ENCODE results near the gene POLR2E. TPM values are rescaled to one million over a fixed set of nuclear protein-coding genes. Genes with fewer than 3 reads are reported as not detected.

Gene POLR2E
- polyA plus RNA-seq, 1 of the 3 experiments (the other 2 are of a cell fraction), result 283 TPM

DNA sequence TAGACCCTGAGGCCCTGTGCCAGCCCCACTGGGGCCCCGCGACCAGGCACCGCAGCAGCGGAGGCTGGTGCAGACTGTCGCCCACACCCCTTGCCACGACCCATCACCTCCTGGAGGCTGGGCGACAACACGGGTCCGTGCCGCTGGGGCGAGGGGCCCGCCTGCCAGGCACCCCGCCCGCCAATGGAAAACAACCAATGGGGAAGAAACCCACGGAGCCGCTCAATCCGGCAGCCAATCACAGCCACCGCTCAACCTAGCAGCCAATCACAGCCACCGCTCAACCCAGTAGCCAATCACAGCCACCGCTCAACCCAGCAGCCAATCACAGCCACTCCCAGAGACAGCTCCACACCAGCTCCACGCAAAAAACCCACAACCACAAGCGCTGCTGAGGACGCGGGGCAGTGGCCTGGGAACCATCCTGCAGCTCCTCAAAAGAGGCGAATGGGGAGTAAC is 38.3 kb upstream of the POLR2E start:
- POLR2A ChIA-PET, result interaction anchor here (0.5 to 1.2 kb wide), 3 partner anchors 12 to 135 kb away, joined by 3 to 5 read pairs (median 3); partner anchors contain the start of gene CIRBP
- CTCF ChIA-PET, result interaction anchor here (1.0 to 1.2 kb wide), 2 partner anchors 20 to 90 kb away, joined by 3 to 7 read pairs; no protein-coding TSS in a partner anchor

More for the DNA sequence above, 38.3 kb upstream of the POLR2E start:
- H3K27ac ChIP-seq (ENCODE audit: low read depth in 2 of 2, low read length in 1 of 2), result no peak overlapping the region
- TF ChIP-seq YY1 (IDR thresholded peaks at IDR 0.05; ENCODE audit: low read depth) (no peak), MEF2A (IDR thresholded peaks at IDR 0.05; ENCODE audit: borderline replicate concordance, low read depth) (no peak), MXI1 (IDR thresholded peaks at IDR 0.05; ENCODE audit: low read depth, low read length) (no peak), RFX5 (IDR thresholded peaks at IDR 0.05; ENCODE audit: low read length) (no peak), EP300 (IDR thresholded peaks at IDR 0.05; ENCODE audit: borderline replicate concordance in 1 of 2, low read depth in 1 of 2, low read length in 1 of 2) (no peak), SMC3 (IDR thresholded peaks at IDR 0.05; ENCODE audit: low read depth, low read length) (no peak), NFIC (IDR thresholded peaks at IDR 0.05; ENCODE audit: borderline replicate concordance) (no peak), RXRA (IDR thresholded peaks at IDR 0.05; ENCODE audit: borderline replicate concordance, low read depth) (no peak), REST (IDR thresholded peaks at IDR 0.05; ENCODE audit: low read depth, low read length) (no peak), RCOR1 (IDR thresholded peaks at IDR 0.05; ENCODE audit: low read length) (no peak), TEAD4 (IDR thresholded peaks at IDR 0.05; ENCODE audit: borderline replicate concordance, insufficient read depth) (no peak), POLR2AphosphoS5 (IDR thresholded peaks at IDR 0.05; ENCODE audit: low read depth, low read length) (no peak), IRF3 (IDR thresholded peaks at IDR 0.05; ENCODE audit: low read depth, low read length) (no peak), EZH2phosphoT487 (IDR thresholded peaks at IDR 0.05; ENCODE audit: borderline replicate concordance, low read depth) (no peak), SIN3A (IDR thresholded peaks at IDR 0.05; ENCODE audit: borderline replicate concordance, low read depth, low read length) (no peak)
- TF ChIP-seq, protein P1, sequence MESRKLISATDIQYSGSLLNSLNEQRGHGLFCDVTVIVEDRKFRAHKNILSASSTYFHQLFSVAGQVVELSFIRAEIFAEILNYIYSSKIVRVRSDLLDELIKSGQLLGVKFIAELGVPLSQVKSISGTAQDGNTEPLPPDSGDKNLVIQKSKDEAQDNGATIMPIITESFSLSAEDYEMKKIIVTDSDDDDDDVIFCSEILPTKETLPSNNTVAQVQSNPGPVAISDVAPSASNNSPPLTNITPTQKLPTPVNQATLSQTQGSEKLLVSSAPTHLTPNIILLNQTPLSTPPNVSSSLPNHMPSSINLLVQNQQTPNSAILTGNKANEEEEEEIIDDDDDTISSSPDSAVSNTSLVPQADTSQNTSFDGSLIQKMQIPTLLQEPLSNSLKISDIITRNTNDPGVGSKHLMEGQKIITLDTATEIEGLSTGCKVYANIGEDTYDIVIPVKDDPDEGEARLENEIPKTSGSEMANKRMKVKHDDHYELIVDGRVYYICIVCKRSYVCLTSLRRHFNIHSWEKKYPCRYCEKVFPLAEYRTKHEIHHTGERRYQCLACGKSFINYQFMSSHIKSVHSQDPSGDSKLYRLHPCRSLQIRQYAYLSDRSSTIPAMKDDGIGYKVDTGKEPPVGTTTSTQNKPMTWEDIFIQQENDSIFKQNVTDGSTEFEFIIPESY (IDR thresholded peaks at IDR 0.05; ENCODE audit: borderline replicate concordance, low read depth), result no peak
- TF ChIP-seq, protein P2, sequence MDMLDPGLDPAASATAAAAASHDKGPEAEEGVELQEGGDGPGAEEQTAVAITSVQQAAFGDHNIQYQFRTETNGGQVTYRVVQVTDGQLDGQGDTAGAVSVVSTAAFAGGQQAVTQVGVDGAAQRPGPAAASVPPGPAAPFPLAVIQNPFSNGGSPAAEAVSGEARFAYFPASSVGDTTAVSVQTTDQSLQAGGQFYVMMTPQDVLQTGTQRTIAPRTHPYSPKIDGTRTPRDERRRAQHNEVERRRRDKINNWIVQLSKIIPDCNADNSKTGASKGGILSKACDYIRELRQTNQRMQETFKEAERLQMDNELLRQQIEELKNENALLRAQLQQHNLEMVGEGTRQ (IDR thresholded peaks at IDR 0.05; ENCODE audit: borderline replicate concordance, low read depth, low read length), result no peak
- peak; percentile 70 for DNase-seq
- no peaks in the 10 kb centered on the region for H3K27me3 ChIP-seq (ENCODE audit: insufficient read depth)
- no peaks in the 10 kb centered on the region for H3K9me2 ChIP-seq
- H3K79me2 ChIP-seq (ENCODE audit: insufficient read depth), result peaks cover 13% of the 10 kb centered on the region; the same call in 1 of the 2 replicates
- H3F3A ChIP-seq (replicated peaks; ENCODE audit: insufficient read depth), result no peaks in the 10 kb centered on the region
- no peak overlapping the region for H3K4me3 ChIP-seq (ENCODE audit: low read depth in 2 of 2, low read length in 1 of 2)
- no peak overlapping the region for H3K4me2 ChIP-seq
- peaks cover 0 to 2% of the 10 kb centered on the region in 2 experiments for H3K36me3 ChIP-seq (replicated peaks in 1 of 2; ENCODE audit: control insufficient read depth in 1 of 2, insufficient read depth in 2 of 2, low read length in 1 of 2)
- H3K9me3 ChIP-seq, result no peaks in the 10 kb centered on the region
- no peak overlapping the region for H2AFZ ChIP-seq (ENCODE audit: low read depth)
- 0 out of 2 replicates have a peak, but pooled peaks cover 4% of the 10 kb centered on the region for H4K20me1 ChIP-seq (ENCODE audit: insufficient read depth)
- H3K4me1 ChIP-seq (ENCODE audit: control insufficient read depth in 1 of 2, insufficient read depth in 2 of 2, low read depth in 1 of 2, low read length in 1 of 2), result no peaks in the 10 kb centered on the region
- 100% methylated on average over 8 of the region's 25 CpGs for WGBS (ENCODE audit: low lambda C conversion rate)
- no peak overlapping the region for H3K9ac ChIP-seq
